ENCODE measurements around the gene NDOR1.

NDOR1 gene

GRCh38 chr9:137244486-137245449 is 39.3 kb downstream of the NDOR1 start:
- Histone ChIP-seq H3K27ac (ENCODE audit: low read length) (no peak overlapping the region), H3K27me3 (ENCODE audit: low read depth, low read length) (no peaks in the 10 kb centered on the region), H4K20me1 (ENCODE audit: insufficient read depth, low read length) (peaks cover 26% of the 10 kb centered on the region), H3K9me3 (ENCODE audit: insufficient read depth, low read length) (no peaks in the 10 kb centered on the region), H3K4me3 (ENCODE audit: low read length) (no peak overlapping the region), H3K79me2 (ENCODE audit: low read length) (peaks cover 25% of the 10 kb centered on the region), H3K36me3 (replicated peaks; ENCODE audit: low read depth, low read length) (peaks cover 20% of the 10 kb centered on the region), H3K4me1 (ENCODE audit: low read length) (peaks cover 7% of the 10 kb centered on the region), H3K9ac (ENCODE audit: low read length) (no peak overlapping the region), H2AFZ (ENCODE audit: low read depth, low read length) (no peak overlapping the region), H3K4me2 (ENCODE audit: low read length) (no peak overlapping the region)
- TF ChIP-seq CTCF (IDR thresholded peaks at IDR 0.05; ENCODE audit: low read depth, low read length) (no peak), EZH2phosphoT487 (IDR thresholded peaks at IDR 0.05; ENCODE audit: low read depth) (no peak)

- H3K4me3 ChIP-seq (ENCODE audit: low read length): no peak overlapping the region
- H2AFZ ChIP-seq (ENCODE audit: low read depth, low read length): no peak overlapping the region
- peaks cover 7% of the 10 kb centered on the region for H3K4me1 ChIP-seq (ENCODE audit: low read length)
- no peak overlapping the region for H3K27ac ChIP-seq (ENCODE audit: low read length)
- H3K9ac ChIP-seq (ENCODE audit: low read length): no peak overlapping the region
- no peaks in the 10 kb centered on the region for H3K9me3 ChIP-seq (ENCODE audit: insufficient read depth, low read length)
- peaks cover 20% of the 10 kb centered on the region for H3K79me2 ChIP-seq (ENCODE audit: low read length)
- H3K36me3 ChIP-seq (replicated peaks; ENCODE audit: low read depth, low read length): peaks cover 20% of the 10 kb centered on the region
- no peak overlapping the region for H3K4me2 ChIP-seq (ENCODE audit: low read length)
- H3K27me3 ChIP-seq (ENCODE audit: low read depth, low read length): no peaks in the 10 kb centered on the region
- peaks cover 26% of the 10 kb centered on the region for H4K20me1 ChIP-seq (ENCODE audit: insufficient read depth, low read length)
- TF ChIP-seq EZH2phosphoT487 (IDR thresholded peaks at IDR 0.05; ENCODE audit: low read depth) (no peak), CTCF (IDR thresholded peaks at IDR 0.05; ENCODE audit: low read depth, low read length) (no peak)
Observed at GRCh38 chr9:137245450-137246421, 40.2 kb downstream of the NDOR1 start.

- Histone ChIP-seq H4K20me1 (ENCODE audit: insufficient read depth, low read length) (peaks cover 18% of the 10 kb centered on the region), H3K27ac (ENCODE audit: low read length) (no peak overlapping the region), H3K4me3 (ENCODE audit: low read length) (no peak overlapping the region), H3K4me2 (ENCODE audit: low read length) (no peak overlapping the region), H3K9ac (ENCODE audit: low read length) (no peak overlapping the region), H3K9me3 (ENCODE audit: insufficient read depth, low read length) (no peaks in the 10 kb centered on the region), H3K27me3 (ENCODE audit: low read depth, low read length) (no peaks in the 10 kb centered on the region), H3K79me2 (ENCODE audit: low read length) (peaks cover 9% of the 10 kb centered on the region), H3K36me3 (replicated peaks; ENCODE audit: low read depth, low read length) (peaks cover 12% of the 10 kb centered on the region), H3K4me1 (ENCODE audit: low read length) (peaks cover 9% of the 10 kb centered on the region), H2AFZ (ENCODE audit: low read depth, low read length) (no peak overlapping the region)
- TF ChIP-seq CTCF (IDR thresholded peaks at IDR 0.05; ENCODE audit: low read depth, low read length): no peak
- TF ChIP-seq EZH2phosphoT487 (IDR thresholded peaks at IDR 0.05; ENCODE audit: low read depth): no peak
Observed at GRCh38 chr9:137247135-137247915, 41.8 kb downstream of the NDOR1 start.
